H54 (cell line): Measurements from ENCODE around the gene TOX2.

ENCODE experiments used
- DNase-seq: peaks from one replicate; pipeline ENCODE4 v3.0.0; 2011; ENCODE audit warnings: low spot score, mixed read lengths; ENCODE audit not compliant: insufficient read length
- FAIRE-seq: peaks from 3 replicates; lab custom pipeline; 2011; peaks lifted over from hg19 to GRCh38; lab: Jason Lieb, UNC
- POLR2A ChIP-seq: IDR thresholded peaks from 2 replicates; pipeline ENCODE4 v1.6.1; 2011; ENCODE audit warnings: low read depth, mild to moderate bottlenecking, low read length

Gene TOX2

GRCh38 chr20:44016525-44016924, 101.9 kb downstream of the TOX2 start:
- no peak for DNase-seq
- TF ChIP-seq POLR2A: no peak
- no peak for FAIRE-seq

GRCh38 chr20:44017211-44017610, 102.6 kb downstream of the TOX2 start:
- TF ChIP-seq POLR2A: no peak
- no peak for DNase-seq
- FAIRE-seq: no peak

DNA sequence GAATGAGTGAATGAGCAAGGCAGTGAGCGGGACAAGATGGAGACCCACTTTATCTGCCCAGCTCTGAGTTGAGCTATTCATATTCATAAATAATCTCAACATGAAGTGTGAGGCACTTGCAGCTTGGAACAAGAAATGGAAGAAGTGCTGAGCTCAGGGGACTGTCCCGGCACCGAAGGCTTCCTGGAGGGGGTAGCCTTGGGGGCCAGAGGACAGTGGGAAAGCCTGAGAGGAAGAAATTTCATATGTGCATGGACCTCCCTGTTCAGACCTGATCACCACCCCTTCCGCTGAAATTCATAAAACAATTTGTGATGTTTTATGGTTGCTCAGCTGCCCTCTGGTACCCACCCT, 103.2 kb downstream of the TOX2 start:
- TF ChIP-seq POLR2A: no peak
- DNase-seq: no peak
- no peak for FAIRE-seq

GRCh38 chr20:44018259-44018941, 103.7 kb downstream of the TOX2 start:
- FAIRE-seq (peak; percentile 82), DNase-seq (peak; percentile 65)
- TF ChIP-seq POLR2A: no peak

DNA sequence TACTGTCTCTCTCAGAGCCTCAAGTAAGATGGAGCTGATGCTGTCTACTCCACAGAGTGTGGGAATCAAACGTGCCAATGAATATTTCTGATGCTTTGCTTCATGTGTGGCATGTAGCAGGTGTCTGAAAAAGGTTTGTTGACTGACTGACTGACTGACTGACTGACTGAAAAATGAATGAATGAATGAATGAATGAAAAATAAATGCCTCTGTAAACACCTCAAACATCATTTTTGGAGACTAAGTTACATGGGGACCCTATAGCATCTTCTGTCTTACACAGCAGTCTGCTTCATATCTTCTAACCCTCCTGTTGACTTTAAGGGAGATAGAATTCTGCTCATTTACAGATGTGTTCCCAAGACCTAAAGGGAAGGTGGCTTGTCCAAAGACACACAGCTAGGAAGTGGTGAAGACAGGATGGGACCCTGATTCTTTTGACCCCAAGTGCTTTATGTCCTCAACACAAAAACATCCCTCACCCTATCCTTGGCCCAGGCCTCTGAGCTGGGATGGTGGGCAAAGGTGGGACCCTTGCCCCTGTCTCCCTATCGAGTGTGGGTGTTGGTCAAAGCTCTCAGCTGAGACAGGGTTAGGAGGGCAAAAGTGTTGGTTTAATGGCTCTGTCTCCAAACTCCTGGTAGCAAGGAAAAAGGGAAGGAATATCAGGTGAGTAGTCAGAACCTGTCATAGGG, 104.4 kb downstream of the TOX2 start:
- DNase-seq: no peak
- FAIRE-seq: no peak
- no peak for TF ChIP-seq POLR2A

DNA sequence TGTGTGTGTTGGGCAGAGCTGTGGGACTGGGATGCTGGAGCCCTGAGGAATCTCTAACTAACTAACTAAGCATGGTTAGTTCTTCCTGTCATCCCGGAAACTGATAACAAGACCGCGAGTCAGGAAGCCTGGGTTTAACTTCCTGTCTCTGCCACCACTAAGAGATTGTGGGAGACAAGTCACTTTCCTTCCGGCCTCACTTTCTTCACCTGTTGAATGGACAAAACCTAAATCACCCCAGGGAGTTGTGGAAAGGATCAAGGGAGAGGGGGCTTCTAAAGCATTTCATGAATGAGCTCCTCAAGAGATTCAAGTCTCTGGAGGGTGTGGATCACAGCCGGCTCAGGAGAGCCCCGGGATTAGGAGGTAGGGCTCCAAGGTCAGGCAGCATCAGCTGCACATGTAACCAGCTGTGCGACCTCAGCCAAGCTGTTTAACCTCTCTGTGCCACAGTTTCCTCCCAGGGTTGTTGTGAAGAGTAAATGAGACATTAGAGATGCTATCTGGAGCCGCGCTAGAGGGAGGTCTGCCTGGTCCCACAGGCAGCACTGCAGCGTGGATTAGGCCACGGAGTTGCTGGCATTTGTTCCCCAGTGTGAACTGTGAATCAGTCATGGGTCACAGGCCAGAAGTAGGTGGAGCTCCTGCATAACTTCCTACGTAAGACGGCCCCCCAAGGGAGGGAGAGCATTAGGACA, 105.1 kb downstream of the TOX2 start:
- FAIRE-seq (no peak), DNase-seq (no peak)
- TF ChIP-seq POLR2A: no peak

DNA sequence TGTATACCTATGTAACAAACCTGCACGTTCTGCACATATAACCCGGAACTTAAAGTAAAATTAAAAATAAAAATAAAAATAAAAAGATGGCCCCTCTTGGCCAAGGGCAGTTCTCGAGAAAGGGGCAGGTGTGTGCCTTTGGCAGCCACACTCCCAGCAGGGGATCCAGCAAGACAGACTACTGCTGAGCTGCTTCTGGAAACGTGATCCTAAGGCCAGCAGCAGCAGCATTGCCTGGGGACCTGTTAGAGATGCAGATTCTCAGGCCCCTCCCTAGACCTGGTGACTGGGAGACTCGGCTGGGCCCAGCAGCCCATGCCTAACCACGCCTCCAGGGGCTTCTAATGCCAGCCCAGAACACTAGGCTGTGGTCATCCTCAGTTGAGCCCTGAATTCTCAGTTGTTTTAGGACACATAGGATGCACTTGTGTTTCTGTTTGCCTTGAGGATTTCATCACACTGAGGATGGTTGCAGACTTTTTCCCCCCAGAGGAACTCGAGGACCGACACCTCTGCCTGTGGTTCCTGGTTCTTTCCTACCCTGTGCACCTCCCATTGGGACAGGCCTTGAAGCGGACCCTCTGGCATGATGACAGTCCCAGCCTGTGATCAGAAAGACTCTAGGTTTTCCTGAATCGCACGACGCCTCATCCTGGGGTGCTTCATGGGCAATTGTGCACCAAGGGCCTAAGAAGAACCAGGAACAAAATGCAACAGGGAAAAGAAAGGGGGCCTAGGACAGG, 105.9 kb downstream of the TOX2 start:
- no peak for DNase-seq
- TF ChIP-seq POLR2A: no peak
- no peak for FAIRE-seq

DNA sequence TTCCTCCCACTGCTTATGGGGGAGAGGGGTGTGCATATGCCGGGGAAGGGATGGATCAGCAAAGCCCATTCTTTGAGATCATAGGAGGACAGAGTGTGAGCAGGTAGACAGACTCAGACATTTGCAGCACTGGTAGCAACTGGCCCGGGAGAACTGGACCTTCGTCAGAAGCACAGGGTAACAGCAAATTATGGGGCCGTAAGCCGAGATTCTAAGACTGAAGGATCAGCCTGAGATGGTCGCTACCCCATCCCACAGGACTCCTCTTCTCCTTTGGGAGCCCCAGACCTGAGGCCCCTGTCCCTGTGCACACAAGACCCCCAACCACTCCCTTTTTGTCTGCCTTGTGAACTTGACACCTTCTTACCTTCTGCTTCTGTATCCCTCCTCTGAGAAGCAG, 106.5 kb downstream of the TOX2 start:
- no peak for DNase-seq
- no peak for FAIRE-seq

DNA sequence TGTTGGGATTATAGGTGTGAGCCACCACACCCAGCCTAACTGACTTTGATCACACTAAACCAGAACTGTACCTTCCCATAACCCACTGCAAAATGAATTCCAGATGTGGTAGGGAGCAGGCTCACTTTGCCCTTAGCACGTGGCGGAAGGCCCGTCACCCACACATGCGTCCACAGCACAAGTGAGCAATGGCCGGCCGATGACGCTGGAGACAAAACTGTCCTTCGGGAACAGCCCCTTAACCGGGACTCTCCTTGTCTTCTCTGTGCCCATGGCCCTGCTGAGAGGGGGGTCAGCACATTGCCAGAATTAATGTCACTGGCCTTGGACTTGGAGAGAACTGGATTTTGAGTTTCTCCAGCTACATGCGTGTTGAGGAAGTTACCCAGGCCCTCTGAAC, 107.2 kb downstream of the TOX2 start:
- TF ChIP-seq POLR2A: no peak
- FAIRE-seq (no peak), DNase-seq (no peak)

More for the DNA sequence above, 106.5 kb downstream of the TOX2 start:
- no peak for TF ChIP-seq POLR2A

GRCh38 chr20:44022464-44022863, 107.8 kb downstream of the TOX2 start:
- DNase-seq: no peak
- FAIRE-seq: no peak
- TF ChIP-seq POLR2A: no peak

GRCh38 chr20:44023515-44024371, 109.1 kb downstream of the TOX2 start:
- DNase-seq: no peak
- no peak for FAIRE-seq
- TF ChIP-seq POLR2A: no peak

- TF ChIP-seq POLR2A: no peak
- FAIRE-seq (no peak), DNase-seq (no peak)
These were observed 110.3 kb downstream of the TOX2 start for GRCh38 chr20:44024820-44025580.
